Upper lobe of left lung (tissue), 6 donors: ENCODE data around the gene TMEM175. TPM values are rescaled to one million over a fixed set of nuclear protein-coding genes. Genes with fewer than 3 reads are reported as not detected.

ENCODE experiments used
- ATAC-seq, 2 donors: fragments of 200-7000 bp; cut with Tn5 transposase; one replicate each; pipeline ENCODE4 v1.9.1; 2022; ENCODE audit warnings: mild to moderate bottlenecking in 2 of 2, moderate library complexity in 2 of 2; ENCODE audit not compliant: low FRiP score in 2 of 2
- DNase-seq, 2 donors: peaks; one replicate each; pipeline ENCODE4 v3.0.0-alpha.2; 2019 to 2020
- H3K27ac ChIP-seq, 4 donors: fragments of 200-600 bp; sonication (generic); one replicate each; pipeline ENCODE4 v1.5.1; 2016 to 2019
- H3K27me3 ChIP-seq, 4 donors: fragments of 200-600 bp; sonication (generic); one replicate each; pipeline ENCODE4 v1.5.1; 2017 to 2019
- H3K36me3 ChIP-seq, 4 donors: fragments of 200-600 bp; sonication (generic); one replicate each; pipeline ENCODE4 v1.5.1; 2016 to 2019
- H3K4me1 ChIP-seq, 4 donors: fragments of 200-600 bp; sonication (generic); one replicate each; pipeline ENCODE4 v1.5.1; 2018 to 2019
- H3K4me3 ChIP-seq, 4 donors: fragments of 200-600 bp; sonication (generic); one replicate each; pipeline ENCODE4 v1.5.1; 2017 to 2019; ENCODE audit warnings: mild to moderate bottlenecking in 2 of 4, moderate library complexity in 1 of 4
- H3K9me3 ChIP-seq, 4 donors: fragments of 200-600 bp; sonication (generic); one replicate each; pipeline ENCODE4 v1.5.1; 2018 to 2019
- CTCF ChIP-seq, 6 experiments: fragments of 450-650 bp in 4 of 6; fragments of 200-600 bp in 2 of 6; sonication (generic) in 2 of 6; IDR thresholded peaks; one replicate each; pipeline ENCODE4 v1.5.1; 2016 to 2019; ENCODE audit warnings: antibody characterized with exemption in 6 of 6
- EP300 ChIP-seq, 4 donors: sonication (generic); formaldehyde crosslinking; IDR thresholded peaks; one replicate each; pipeline ENCODE4 v1.5.1; 2017; ENCODE audit warnings: antibody characterized with exemption in 4 of 4, control low read depth in 2 of 4
- POLR2A ChIP-seq, 4 donors: fragments of 450-650 bp; IDR thresholded peaks; one replicate each; pipeline ENCODE4 v1.5.1; 2016 to 2017; ENCODE audit warnings: antibody characterized with exemption in 4 of 4, mild to moderate bottlenecking in 2 of 4
- POLR2AphosphoS5 ChIP-seq, 2 donors: sonication (generic); formaldehyde crosslinking; IDR thresholded peaks; one replicate each; pipeline ENCODE4 v1.5.1; 2017; ENCODE audit warnings: antibody characterized with exemption in 2 of 2
- WGBS, 2 donors: methylation state at CpG; one replicate each; pipeline ENCODE4 v1.1.5; 2017 to 2018; 5-methylcytosine and 5-hydroxymethylcytosine counted together
- total RNA-seq, 6 donors: library from RNA; depleted of rRNA in 4 of 6; stranded (reverse); fragments of >200 nt in 4 of 6; gene quantifications; one replicate each; pipeline versions ENCODE4 v1.1.0 to v1.2.1, GENCODE V29; 2016 to 2021
- donor health status: DM: no; HTN: no; CAD: no; lungs with moderate emphysema.
- donor health status: DM: no; HTN: yes; CAD: no; lungs with severe emphysema.

TMEM175 gene
- total RNA-seq, 6 donors from 2014 or later: 24.6 to 126 (median 41.8) TPM

GRCh38 chr4:907103-907400 lies 25.2 kb upstream of the TMEM175 start:
- WGBS, 2 donors: 93% methylated on average over 7 of the region's 7 CpGs; no CpG with 5 or more reads in 1 of the 2 donors
- Histone ChIP-seq H3K4me1 (peaks cover 7 to 24% (median 20%) of the 10 kb centered on the region in 4 donors), H3K27ac (peak overlapping the region in 2 of 4 donors; percentile 72 to 75), H3K4me3 (no peak overlapping the region), H3K9me3 (no peaks in the 10 kb centered on the region), H3K36me3 (peaks cover 8 to 60% (median 43%) of the 10 kb centered on the region in 4 donors), H3K27me3 (no peaks in the 10 kb centered on the region)
- no peak for DNase-seq
- no peak for ATAC-seq
- TF ChIP-seq POLR2AphosphoS5 (IDR thresholded peaks at IDR 0.05) (no peak), POLR2A (IDR thresholded peaks at IDR 0.05) (no peak), EP300 (IDR thresholded peaks at IDR 0.05) (no peak), CTCF (IDR thresholded peaks at IDR 0.05) (no peak)

- Histone ChIP-seq H3K4me3 (no peak overlapping the region), H3K27ac (peak overlapping the region in 2 of 4 donors; percentile 72 to 75), H3K9me3 (no peaks in the 10 kb centered on the region), H3K4me1 (peaks cover 7 to 28% (median 25%) of the 10 kb centered on the region in 4 donors), H3K36me3 (peaks cover 8 to 61% (median 47%) of the 10 kb centered on the region in 4 donors), H3K27me3 (no peaks in the 10 kb centered on the region)
- WGBS, 2 donors: 64 to 71% methylated on average over 31 to 35 of the region's 35 CpGs
- DNase-seq (peak in 1 of 2 donors; percentile 71), ATAC-seq (no peak)
- TF ChIP-seq POLR2A (IDR thresholded peaks at IDR 0.05) (no peak), POLR2AphosphoS5 (IDR thresholded peaks at IDR 0.05) (peak in 1 of 2 donors; percentile 18), EP300 (IDR thresholded peaks at IDR 0.05) (peak in 1 of 4 donors; percentile 40)
These were observed 24.4 kb upstream of the TMEM175 start for GRCh38 chr4:907691-908425.

DNA sequence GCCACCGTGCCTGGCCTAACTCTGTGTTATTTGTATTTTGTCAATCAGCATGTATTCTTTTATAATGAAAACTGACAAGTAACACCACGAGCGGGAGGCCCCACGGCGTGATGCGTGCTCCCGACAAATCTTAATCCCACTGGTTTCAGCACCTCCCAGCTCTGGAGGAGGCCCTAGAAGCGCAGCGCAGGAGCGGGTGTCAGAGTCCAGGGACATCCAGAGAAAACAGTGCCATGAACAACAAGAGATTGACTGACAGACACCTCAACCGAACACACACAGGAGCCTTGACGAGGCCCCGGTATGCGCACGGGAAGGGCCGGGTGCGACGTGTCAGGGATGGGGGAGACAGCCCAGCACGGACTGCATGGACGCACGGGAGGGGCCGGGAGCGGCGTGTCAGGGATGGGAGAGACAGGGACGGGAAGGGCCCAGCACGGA lies 23.1 kb upstream of the TMEM175 start:
- Histone ChIP-seq H3K36me3 (peaks cover 0 to 48% (median 34%) of the 10 kb centered on the region in 4 donors), H3K27me3 (no peaks in the 10 kb centered on the region), H3K4me1 (peaks cover 7 to 35% (median 29%) of the 10 kb centered on the region in 4 donors), H3K4me3 (no peak overlapping the region), H3K27ac (no peak overlapping the region), H3K9me3 (no peaks in the 10 kb centered on the region)
- TF ChIP-seq POLR2AphosphoS5 (IDR thresholded peaks at IDR 0.05) (no peak), POLR2A (IDR thresholded peaks at IDR 0.05) (no peak), EP300 (IDR thresholded peaks at IDR 0.05) (no peak), CTCF (IDR thresholded peaks at IDR 0.05) (no peak)
- ATAC-seq (no peak), DNase-seq (peak in 1 of 2 donors; percentile 74)
- WGBS, 2 donors: 95 to 97% methylated on average over 26 of the region's 26 CpGs

DNA sequence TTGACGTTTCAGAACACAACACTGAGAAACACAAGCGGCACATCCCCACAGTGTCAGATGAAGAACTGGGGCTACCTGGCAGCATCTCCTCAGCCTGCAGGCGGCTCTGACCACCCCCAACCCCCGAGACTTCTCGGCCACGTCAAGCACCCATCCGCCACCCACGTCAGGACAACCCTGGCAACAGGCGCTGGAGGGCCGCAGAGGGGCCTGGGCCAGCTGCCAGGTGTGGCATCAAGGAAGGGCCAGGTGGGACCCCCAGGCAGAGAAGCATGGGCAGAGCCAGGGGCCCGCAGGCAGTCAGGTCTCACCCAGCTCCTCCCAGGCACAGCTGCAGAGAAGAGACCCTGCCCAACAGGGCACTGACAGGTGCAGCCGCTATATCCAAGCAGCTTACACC lies 22.4 kb upstream of the TMEM175 start:
- peak in 1 of 2 donors; percentile 59 for DNase-seq
- peaks cover 0 to 42% (median 31%) of the 10 kb centered on the region in 4 donors for H3K36me3 ChIP-seq
- 94 to 96% methylated on average over 8 to 11 of the region's 12 CpGs for WGBS, 2 donors

More for the DNA sequence above, 22.4 kb upstream of the TMEM175 start:
- Histone ChIP-seq H3K27me3 (no peaks in the 10 kb centered on the region), H3K4me3 (no peak overlapping the region), H3K27ac (peak overlapping the region in 1 of 4 donors; percentile 87), H3K4me1 (peaks cover 7 to 39% (median 31%) of the 10 kb centered on the region in 4 donors), H3K9me3 (no peaks in the 10 kb centered on the region)
- no peak for TF ChIP-seq EP300 (IDR thresholded peaks at IDR 0.05)
- TF ChIP-seq POLR2AphosphoS5 (IDR thresholded peaks at IDR 0.05): no peak
- no peak for TF ChIP-seq POLR2A (IDR thresholded peaks at IDR 0.05)
- TF ChIP-seq CTCF (IDR thresholded peaks at IDR 0.05): no peak
- no peak for ATAC-seq
